CD4-positive, alpha-beta T cell (primary cell): Measurements from ENCODE around the gene CDKN2A. TPM values are rescaled to one million over a fixed set of nuclear protein-coding genes. Genes with fewer than 3 reads are reported as not detected.

Experiments
- ATAC-seq: fragments of 200-7000 bp; cut with Tn5 transposase; one replicate; pipeline ENCODE4 v1.10.0; 2022; ENCODE audit warnings: mild to moderate bottlenecking; ENCODE audit not compliant: poor library complexity
- CTCF ChIA-PET: fragments of 350-600 bp; sonication (Branson Sonifier 250); formaldehyde crosslinking; loops from one replicate; lab custom pipeline; 2021; ENCODE audit warnings: antibody characterized with exemption, inconsistent platforms; lab: Charles Lee
- POLR2A ChIA-PET: fragments of 350-600 bp; sonication (Branson Sonifier 250); formaldehyde crosslinking; loops from one replicate; lab custom pipeline; 2021; ENCODE audit warnings: antibody characterized with exemption, inconsistent platforms; lab: Charles Lee
- DNase-seq, 14 experiments: peaks; one replicate each; pipeline ENCODE4 v3.0.0-alpha.2; 2013 to 2020; ENCODE audit warnings: mixed read lengths in 2 of 14
- H3K27ac ChIP-seq, 2 donors: one replicate each; pipeline versions ENCODE4 v1.5.1 to v1.7.0; 2013; ENCODE audit warnings: low read length in 2 of 2, low read depth in 1 of 2, mild to moderate bottlenecking in 1 of 2
- H3K27me3 ChIP-seq, 2 experiments: 1 replicate in 1 of 2; 2 replicates in 1 of 2; pipeline versions ENCODE4 v1.6.1 to v1.7.0; 2013; ENCODE audit warnings: low read length in 2 of 2, control low read depth in 1 of 2, mild to moderate bottlenecking in 1 of 2, moderate library complexity in 1 of 2; ENCODE audit not compliant: insufficient read depth in 2 of 2, control insufficient read depth in 1 of 2
- H3K36me3 ChIP-seq: one replicate; pipeline ENCODE4 v1.6.1; 2013; ENCODE audit warnings: low read length, control low read depth; ENCODE audit not compliant: insufficient read depth
- H3K4me1 ChIP-seq: one replicate; pipeline ENCODE4 v1.6.1; 2013; ENCODE audit warnings: low read length, control low read depth; ENCODE audit not compliant: insufficient read depth
- H3K4me3 ChIP-seq: one replicate; pipeline ENCODE4 v1.5.1; 2013; ENCODE audit warnings: mild to moderate bottlenecking, low read length, moderate library complexity
- H3K9me3 ChIP-seq, 2 experiments: 1 replicate in 1 of 2; 2 replicates in 1 of 2; pipeline versions ENCODE4 v1.6.1 to v1.7.0; 2013; ENCODE audit warnings: low read length in 2 of 2, mild to moderate bottlenecking in 2 of 2, control low read depth in 1 of 2, moderate library complexity in 1 of 2; ENCODE audit not compliant: control insufficient read depth in 1 of 2, insufficient read depth in 1 of 2
- H3K27ac Mint-ChIP-seq: one replicate; pipeline ENCODE4 v1.8.0; 2020; ENCODE audit warnings: mixed read lengths
- H3K27me3 Mint-ChIP-seq: one replicate; pipeline ENCODE4 v1.8.0; 2021; ENCODE audit warnings: mixed read lengths
- H3K36me3 Mint-ChIP-seq: one replicate; pipeline ENCODE4 v1.8.0; 2021; ENCODE audit warnings: low read depth, mixed read lengths
- H3K4me1 Mint-ChIP-seq: one replicate; pipeline ENCODE4 v1.8.0; 2021; ENCODE audit warnings: low read depth, mixed read lengths
- H3K4me3 Mint-ChIP-seq: one replicate; pipeline ENCODE4 v1.8.0; 2020; ENCODE audit warnings: mild to moderate bottlenecking, mixed read lengths
- H3K9me3 Mint-ChIP-seq: one replicate; pipeline ENCODE4 v1.8.0; 2020; ENCODE audit warnings: mixed read lengths
- intact Hi-C, 2 experiments: fragments of 100-400 bp; cut with DNase I in 1 of 2; cut with micrococcal nuclease in 1 of 2; formaldehyde crosslinking; loops; one replicate each; pipeline versions ENCODE4 v1.15.1 to v1.9.0; 2023 to 2025; cut with DNase I, micrococcal nuclease
- total RNA-seq, 174 experiments: library from RNA in 2 of 174; stranded (reverse) in 2 of 174; gene quantifications; one replicate each; pipeline ENCODE4 v1.2.3 and lab custom pipeline; 2021 to 2026
- TF ChIP-seq, protein P1 (sequence below): fragments of 200-600 bp; IDR thresholded peaks from one replicate; pipeline ENCODE4 v1.8.0; 2022; ENCODE audit warnings: antibody characterized with exemption, mild to moderate bottlenecking

Gene CDKN2A
- total RNA-seq, 2 experiments from 2014 or later, result 0.71 to 0.89 TPM

DNA sequence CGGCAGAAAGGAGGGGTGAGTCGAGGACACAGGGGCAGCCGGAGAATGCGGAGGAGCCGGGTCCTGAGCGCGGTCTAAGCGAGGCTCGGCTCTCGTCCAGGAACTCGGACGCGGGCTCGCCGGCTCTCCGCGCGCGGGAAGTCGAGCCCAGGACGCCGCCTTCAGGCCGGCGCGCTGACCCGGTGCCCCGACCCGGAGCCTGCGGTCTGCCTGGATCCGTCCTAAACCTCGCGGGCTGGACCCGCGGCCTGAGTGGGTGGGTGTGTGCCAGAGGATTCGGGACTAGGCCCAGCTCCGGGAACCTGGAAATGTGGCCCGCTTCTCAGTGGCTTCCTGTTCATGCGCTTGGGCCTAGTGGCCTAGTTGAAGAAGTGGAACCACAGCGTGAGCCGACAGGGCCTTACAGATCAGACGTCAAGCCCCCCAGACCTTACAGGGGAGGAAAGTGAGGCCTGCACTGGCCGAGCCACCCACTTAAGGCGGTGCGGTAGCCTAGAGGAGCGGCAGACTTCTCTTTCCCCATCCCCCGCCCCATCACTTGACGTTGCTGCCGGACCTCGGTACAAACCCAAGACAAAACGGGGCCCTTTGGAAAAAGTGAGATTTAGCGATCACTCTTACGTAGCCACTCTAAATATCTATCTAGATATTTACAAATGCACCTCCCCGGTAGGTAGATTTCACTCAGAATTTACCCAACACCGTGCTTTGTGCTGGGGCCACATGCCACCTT, 1.6 kb upstream of the CDKN2A start:
- Histone ChIP-seq H3K27me3 (peaks cover 0 to 12% of the 10 kb centered on the region in 2 experiments), H3K4me3 (peak overlapping the region; percentile 88), H3K36me3 (no peaks in the 10 kb centered on the region), H3K4me1 (peaks cover 20% of the 10 kb centered on the region), H3K9me3 (no peaks in the 10 kb centered on the region), H3K27ac (peak overlapping the region in 1 of 2 donors; percentile 74)
- TF ChIP-seq, protein P1, sequence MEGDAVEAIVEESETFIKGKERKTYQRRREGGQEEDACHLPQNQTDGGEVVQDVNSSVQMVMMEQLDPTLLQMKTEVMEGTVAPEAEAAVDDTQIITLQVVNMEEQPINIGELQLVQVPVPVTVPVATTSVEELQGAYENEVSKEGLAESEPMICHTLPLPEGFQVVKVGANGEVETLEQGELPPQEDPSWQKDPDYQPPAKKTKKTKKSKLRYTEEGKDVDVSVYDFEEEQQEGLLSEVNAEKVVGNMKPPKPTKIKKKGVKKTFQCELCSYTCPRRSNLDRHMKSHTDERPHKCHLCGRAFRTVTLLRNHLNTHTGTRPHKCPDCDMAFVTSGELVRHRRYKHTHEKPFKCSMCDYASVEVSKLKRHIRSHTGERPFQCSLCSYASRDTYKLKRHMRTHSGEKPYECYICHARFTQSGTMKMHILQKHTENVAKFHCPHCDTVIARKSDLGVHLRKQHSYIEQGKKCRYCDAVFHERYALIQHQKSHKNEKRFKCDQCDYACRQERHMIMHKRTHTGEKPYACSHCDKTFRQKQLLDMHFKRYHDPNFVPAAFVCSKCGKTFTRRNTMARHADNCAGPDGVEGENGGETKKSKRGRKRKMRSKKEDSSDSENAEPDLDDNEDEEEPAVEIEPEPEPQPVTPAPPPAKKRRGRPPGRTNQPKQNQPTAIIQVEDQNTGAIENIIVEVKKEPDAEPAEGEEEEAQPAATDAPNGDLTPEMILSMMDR, result no peak
- H3K4me3 Mint-ChIP-seq, result peak overlapping the region; percentile 100
- peak overlapping the region; percentile 78 for H3K27ac Mint-ChIP-seq
- ChIA-PET POLR2A (interaction anchor here (1.0 to 2.3 kb wide), 3 partner anchors 12 to 192 kb away, joined by 3 to 19 read pairs (median 4); no protein-coding TSS in a partner anchor), CTCF (interaction anchor here (1.4 to 2.9 kb wide), 2 partner anchors 9 to 12 kb away, joined by 3 to 17 read pairs; no protein-coding TSS in a partner anchor)
- H3K36me3 Mint-ChIP-seq, result peaks cover 10% of the 10 kb centered on the region
- ATAC-seq (peak; percentile 8), DNase-seq (peak in 4 of 14 experiments; percentile 6 to 52 (median 36))
- H3K27me3 Mint-ChIP-seq, result peaks cover 51% of the 10 kb centered on the region
- intact Hi-C loops, result no loop called here
- H3K4me1 Mint-ChIP-seq, result peaks cover 11% of the 10 kb centered on the region
- no peaks in the 10 kb centered on the region for H3K9me3 Mint-ChIP-seq

DNA sequence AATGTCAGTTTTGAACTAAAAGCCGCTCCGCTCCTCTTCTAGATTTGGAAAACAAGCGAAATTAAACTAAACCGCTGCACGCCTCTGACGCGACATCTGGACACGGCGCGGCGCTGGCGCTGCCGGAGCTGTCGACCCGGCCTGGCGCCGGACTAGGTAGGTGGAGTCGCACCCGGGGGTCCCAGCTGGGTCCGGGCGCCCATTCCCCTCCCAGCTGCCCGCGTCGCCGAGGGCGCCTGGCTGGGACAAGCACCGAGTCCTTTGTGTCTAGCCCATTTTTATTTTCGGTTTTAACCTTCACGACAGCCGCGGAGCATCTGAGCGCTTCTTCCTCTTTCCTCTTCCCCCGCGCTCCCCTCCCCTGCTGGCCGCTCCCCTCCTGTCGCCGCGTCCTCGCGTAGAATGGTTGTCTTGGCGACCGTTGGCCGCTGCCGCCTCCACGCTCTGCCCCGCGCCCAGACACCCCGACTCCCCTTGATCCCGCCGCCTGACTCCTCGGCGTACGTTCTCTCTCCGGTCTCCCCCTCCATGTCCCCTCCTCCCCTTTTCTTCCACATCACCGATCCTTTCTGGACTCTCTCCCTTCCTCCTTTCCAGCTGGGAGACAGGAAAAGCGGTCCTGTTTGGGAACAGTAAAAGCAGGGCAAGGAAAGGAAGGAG, 944 bp upstream of the CDKN2A start:
- peak overlapping the region in 1 of 2 donors; percentile 74 for H3K27ac ChIP-seq
- ChIA-PET POLR2A (interaction anchor here (0.7 to 2.3 kb wide), 5 partner anchors 13 to 192 kb away, joined by 3 to 19 read pairs (median 4); no protein-coding TSS in a partner anchor), CTCF (interaction anchor here (0.7 to 2.9 kb wide), 4 partner anchors 8 to 197 kb away, joined by 3 to 17 read pairs (median 4); no protein-coding TSS in a partner anchor)
- TF ChIP-seq, protein P1, result no peak
- no peaks in the 10 kb centered on the region for H3K9me3 Mint-ChIP-seq
- intact Hi-C loops, result no loop called here
- DNase-seq, result peak; percentile 49 to 93 (median 64)
- peak; percentile 73 for ATAC-seq
- peak overlapping the region; percentile 88 for H3K4me3 ChIP-seq
- no peaks in the 10 kb centered on the region for H3K36me3 ChIP-seq
- H3K27me3 Mint-ChIP-seq, result peaks cover 52% of the 10 kb centered on the region
- H3K27me3 ChIP-seq, result peaks cover 2 to 15% of the 10 kb centered on the region in 2 experiments
- H3K4me1 Mint-ChIP-seq, result peaks cover 11% of the 10 kb centered on the region
- peaks cover 20% of the 10 kb centered on the region for H3K4me1 ChIP-seq
- peak overlapping the region; percentile 78 for H3K27ac Mint-ChIP-seq
- no peaks in the 10 kb centered on the region for H3K9me3 ChIP-seq
- H3K36me3 Mint-ChIP-seq, result peaks cover 10% of the 10 kb centered on the region
- peak overlapping the region; percentile 100 for H3K4me3 Mint-ChIP-seq

DNA sequence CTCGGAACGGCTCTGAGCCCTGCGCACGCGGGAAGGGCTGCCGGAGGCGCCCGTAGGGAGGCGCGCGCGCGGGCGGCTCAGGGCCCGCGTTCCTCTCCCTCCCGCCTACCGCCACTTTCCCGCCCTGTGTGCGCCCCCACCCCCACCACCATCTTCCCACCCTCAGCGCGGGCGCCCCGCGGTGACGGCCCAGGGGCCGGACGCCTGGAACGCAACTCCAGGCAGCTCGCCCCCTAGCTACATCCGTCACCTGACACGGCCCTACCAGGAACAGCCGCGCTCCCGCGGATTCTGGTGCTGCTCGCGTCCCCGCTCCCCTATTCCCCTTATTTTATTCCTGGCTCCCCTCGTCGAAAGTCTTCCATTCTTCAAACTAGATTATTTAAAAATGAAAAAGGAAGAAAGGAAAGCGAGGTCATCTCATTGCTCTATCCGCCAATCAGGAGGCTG, 389 bp upstream of the CDKN2A start, which contains the start of gene CDKN2B-AS1:
Gene CDKN2B-AS1, plus strand, starts transcription at position 236 of the 450 bp plus-strand sequence.
- Histone ChIP-seq H3K27ac (peak within 1 kb of the TSS in 1 of 2 donors; percentile 74), H3K9me3 (peaks cover 0 to 5% of the 10 kb centered on the region in 2 experiments), H3K4me3 (peak within 1 kb of the TSS; percentile 88), H3K27me3 (peaks cover 7 to 21% of the 10 kb centered on the region in 2 experiments), H3K4me1 (peaks cover 20% of the 10 kb centered on the region), H3K36me3 (no peaks in the 10 kb centered on the region)
- Mint-ChIP-seq H3K36me3 (peaks cover 10% of the 10 kb centered on the region), H3K27me3 (peaks cover 52% of the 10 kb centered on the region), H3K4me1 (peaks cover 11% of the 10 kb centered on the region), H3K4me3 (peak within 1 kb of the TSS; percentile 100), H3K9me3 (no peaks in the 10 kb centered on the region), H3K27ac (peak within 1 kb of the TSS; percentile 78)
- TF ChIP-seq, protein P1, result no peak
- intact Hi-C loops, result no loop called here
- ATAC-seq, result peak; percentile 40
- ChIA-PET CTCF (interaction anchor here (0.6 to 2.9 kb wide), 5 partner anchors 12 to 197 kb away, joined by 3 to 17 read pairs (median 4); no protein-coding TSS in a partner anchor), POLR2A (interaction anchor here (0.7 to 2.3 kb wide), 4 partner anchors 13 to 191 kb away, joined by 3 to 19 read pairs (median 4); no protein-coding TSS in a partner anchor)
- DNase-seq, result peak in 7 of 14 experiments; percentile 16 to 73 (median 43)
